Ectodermal cell (in vitro differentiated cells): ENCODE measurements around the gene NPEPL1.

Experiments
- H3K27ac ChIP-seq: 2 replicates; pipeline ENCODE4 v1.7.0; 2013; ENCODE audit warnings: mild to moderate bottlenecking, low read depth, low read length; ENCODE audit not compliant: insufficient read depth, poor library complexity, severe bottlenecking
- H3K27me3 ChIP-seq: 2 replicates; pipeline ENCODE4 v1.7.0; 2013; ENCODE audit warnings: mild to moderate bottlenecking, low read length; ENCODE audit not compliant: insufficient read depth, control insufficient read depth, poor library complexity, severe bottlenecking
- H3K36me3 ChIP-seq: one replicate; pipeline ENCODE4 v1.7.0; 2013; ENCODE audit warnings: low read length; ENCODE audit not compliant: control insufficient read depth, insufficient read depth
- H3K4me1 ChIP-seq: one replicate; pipeline ENCODE4 v1.7.0; 2013; ENCODE audit warnings: low read length; ENCODE audit not compliant: control insufficient read depth, insufficient read depth
- H3K4me3 ChIP-seq: 2 replicates; pipeline ENCODE4 v1.7.0; 2013; ENCODE audit warnings: low read depth, low read length, control low read depth; ENCODE audit not compliant: insufficient read depth
- H3K9me3 ChIP-seq: 2 replicates; pipeline ENCODE4 v1.7.0; 2013; ENCODE audit warnings: mild to moderate bottlenecking, low read length, moderate library complexity; ENCODE audit not compliant: control insufficient read depth
- WGBS, 2 experiments: methylation state at CpG; one replicate each; pipeline ENCODE4 v1.1.7; 2013; ENCODE audit warnings: missing lambda C conversion rate in 2 of 2; 5-methylcytosine and 5-hydroxymethylcytosine counted together

NPEPL1 gene

GRCh38 chr20:58700121-58700821, 7.7 kb downstream of the NPEPL1 start:
- H3K4me1 ChIP-seq, result peaks cover 6% of the 10 kb centered on the region
- WGBS, 2 experiments, result 90 to 92% methylated on average over 11 of the region's 11 CpGs
- H3K9me3 ChIP-seq, result no peaks in the 10 kb centered on the region
- H3K27me3 ChIP-seq, result no peaks in the 10 kb centered on the region
- H3K27ac ChIP-seq, result no peak overlapping the region
- no peak overlapping the region for H3K4me3 ChIP-seq
- H3K36me3 ChIP-seq, result peaks cover 18% of the 10 kb centered on the region

- H3K27ac ChIP-seq, result no peak overlapping the region
- no peak overlapping the region for H3K4me3 ChIP-seq
- H3K9me3 ChIP-seq, result no peaks in the 10 kb centered on the region
- peaks cover 18% of the 10 kb centered on the region for H3K36me3 ChIP-seq
- H3K4me1 ChIP-seq, result peaks cover 3% of the 10 kb centered on the region
- 85 to 86% methylated on average over 11 of the region's 11 CpGs for WGBS, 2 experiments
- H3K27me3 ChIP-seq, result no peaks in the 10 kb centered on the region
Observed at GRCh38 chr20:58700823-58701222, 8.2 kb downstream of the NPEPL1 start.

- no peak overlapping the region for H3K4me3 ChIP-seq
- no peaks in the 10 kb centered on the region for H3K4me1 ChIP-seq
- H3K27ac ChIP-seq, result no peak overlapping the region
- no peaks in the 10 kb centered on the region for H3K9me3 ChIP-seq
- H3K36me3 ChIP-seq, result peaks cover 18% of the 10 kb centered on the region
- no peaks in the 10 kb centered on the region for H3K27me3 ChIP-seq
- WGBS, 2 experiments, result 88 to 91% methylated on average over 29 of the region's 29 CpGs
Observed at GRCh38 chr20:58701431-58702160, 9.0 kb downstream of the NPEPL1 start.

- Histone ChIP-seq H3K27ac (no peak overlapping the region), H3K4me3 (no peak overlapping the region), H3K4me1 (no peaks in the 10 kb centered on the region), H3K9me3 (no peaks in the 10 kb centered on the region), H3K36me3 (peaks cover 18% of the 10 kb centered on the region), H3K27me3 (no peaks in the 10 kb centered on the region)
- WGBS, 2 experiments, result 89 to 92% methylated on average over 9 of the region's 9 CpGs
Observed at GRCh38 chr20:58702161-58702510, 9.5 kb downstream of the NPEPL1 start.

DNA sequence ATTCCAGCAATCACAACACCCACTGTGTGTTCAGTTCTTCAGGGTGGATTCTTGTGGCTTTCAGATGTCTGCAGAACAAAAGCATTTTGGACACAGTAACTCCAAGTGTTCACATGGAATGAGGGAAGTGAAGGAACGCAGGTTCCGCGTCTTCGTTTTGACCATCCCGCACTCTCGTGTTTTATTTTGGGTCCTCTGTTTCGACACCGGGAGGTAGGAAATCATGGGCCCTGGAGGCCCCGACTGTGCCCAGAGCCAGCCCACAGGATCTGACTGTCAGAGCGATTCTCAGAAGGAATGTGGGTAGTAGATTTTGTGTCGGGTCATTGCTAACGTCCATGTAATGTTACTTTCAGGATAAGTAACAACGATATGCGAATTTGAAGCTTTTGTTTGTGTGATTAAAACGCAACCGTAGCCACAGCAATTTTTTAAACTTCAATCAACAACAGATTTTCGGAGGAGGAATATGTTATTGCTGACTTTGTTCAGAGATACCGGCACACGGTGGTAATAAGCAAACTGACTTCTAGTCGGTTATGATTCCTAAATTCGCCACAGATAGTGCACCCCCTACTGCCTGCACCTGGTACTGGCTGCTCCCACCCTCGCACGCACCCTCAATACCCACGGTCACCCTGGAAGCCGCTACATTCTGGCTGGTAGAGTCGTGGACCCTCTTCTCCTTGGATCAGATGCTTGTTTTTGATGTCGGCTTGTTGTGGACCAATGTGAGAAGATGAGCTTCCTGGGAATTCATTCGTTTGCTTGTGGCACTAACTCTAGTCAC, 10.5 kb downstream of the NPEPL1 start:
- no peaks in the 10 kb centered on the region for H3K27me3 ChIP-seq
- peaks cover 18% of the 10 kb centered on the region for H3K36me3 ChIP-seq
- 90 to 92% methylated on average over 28 of the region's 28 CpGs for WGBS, 2 experiments
- no peaks in the 10 kb centered on the region for H3K9me3 ChIP-seq
- H3K4me1 ChIP-seq, result no peaks in the 10 kb centered on the region
- H3K27ac ChIP-seq, result no peak overlapping the region
- no peak overlapping the region for H3K4me3 ChIP-seq

DNA sequence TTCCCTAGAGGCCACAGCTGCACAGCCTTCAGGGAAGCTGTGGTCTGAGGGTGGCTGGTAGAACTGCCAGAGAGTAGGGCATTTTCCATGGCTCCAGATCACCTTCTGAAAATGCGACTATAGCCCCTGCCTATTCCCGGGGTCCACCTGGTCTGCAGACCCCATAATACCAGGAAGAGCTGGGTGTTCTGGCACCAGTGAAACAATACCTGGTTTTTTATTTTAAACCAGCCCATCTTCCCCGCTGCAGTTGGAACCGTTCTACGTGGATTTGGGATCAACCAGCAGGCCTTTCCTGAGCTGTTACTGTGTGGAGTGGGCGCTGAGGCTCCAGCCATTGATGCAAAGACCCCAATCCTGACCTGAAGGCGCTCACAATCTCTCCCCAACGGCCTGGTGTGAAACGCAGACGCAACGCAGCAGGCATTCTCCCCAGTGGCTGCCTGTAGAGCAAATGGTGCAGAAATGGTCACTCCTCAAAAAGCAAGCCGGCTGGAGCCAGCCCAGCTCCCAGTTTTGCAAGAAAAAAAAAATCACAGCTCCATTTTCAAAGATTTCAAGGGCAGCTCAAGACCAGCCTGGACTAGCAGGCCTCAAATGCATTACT, 11.3 kb downstream of the NPEPL1 start:
- 95 to 96% methylated on average over 12 of the region's 12 CpGs for WGBS, 2 experiments
- Histone ChIP-seq H3K4me3 (no peak overlapping the region), H3K27me3 (no peaks in the 10 kb centered on the region), H3K9me3 (no peaks in the 10 kb centered on the region), H3K36me3 (peaks cover 18% of the 10 kb centered on the region), H3K4me1 (no peaks in the 10 kb centered on the region), H3K27ac (no peak overlapping the region)

GRCh38 chr20:58705208-58705926, 12.8 kb downstream of the NPEPL1 start:
- WGBS, 2 experiments, result 96 to 97% methylated on average over 14 of the region's 14 CpGs

GRCh38 chr20:58706150-58706892, 13.7 kb downstream of the NPEPL1 start:
- WGBS, 2 experiments, result 90 to 92% methylated on average over 18 to 20 of the region's 20 CpGs
- peaks cover 3% of the 10 kb centered on the region for H3K4me1 ChIP-seq
- H3K36me3 ChIP-seq, result peaks cover 18% of the 10 kb centered on the region
- H3K9me3 ChIP-seq, result no peaks in the 10 kb centered on the region
- no peaks in the 10 kb centered on the region for H3K27me3 ChIP-seq
- no peak overlapping the region for H3K27ac ChIP-seq
- H3K4me3 ChIP-seq, result no peak overlapping the region

More at GRCh38 chr20:58705208-58705926, 12.8 kb downstream of the NPEPL1 start:
- Histone ChIP-seq H3K4me3 (no peak overlapping the region), H3K4me1 (no peaks in the 10 kb centered on the region), H3K27me3 (no peaks in the 10 kb centered on the region), H3K27ac (no peak overlapping the region), H3K36me3 (peaks cover 18% of the 10 kb centered on the region), H3K9me3 (no peaks in the 10 kb centered on the region)

GRCh38 chr20:58706975-58707681, 14.5 kb downstream of the NPEPL1 start:
- Histone ChIP-seq H3K9me3 (no peaks in the 10 kb centered on the region), H3K27me3 (no peaks in the 10 kb centered on the region), H3K4me1 (peaks cover 3% of the 10 kb centered on the region), H3K4me3 (no peak overlapping the region), H3K27ac (no peak overlapping the region), H3K36me3 (peaks cover 18% of the 10 kb centered on the region)
- 95% methylated on average over 23 of the region's 23 CpGs for WGBS, 2 experiments
